BLaER1 (cell line): ENCODE results near the gene DOCK8.
"Not testable (repeated sequence)": the region's sequence is repeated elsewhere in the genome, so short reads cannot be mapped to it uniquely, and the experiment has no call there.

Experiments used
- H3K27ac ChIP-seq: shearing (Covaris generic); formaldehyde crosslinking; 2 replicates; pipeline ENCODE4 v1.8.1; 2022
- H3K27me3 ChIP-seq: shearing (Covaris generic); formaldehyde crosslinking; 2 replicates; pipeline ENCODE4 v1.8.1; 2022
- H3K36me3 ChIP-seq: shearing (Covaris generic); formaldehyde crosslinking; 2 replicates; pipeline ENCODE4 v1.8.1; 2022
- H3K4me1 ChIP-seq: shearing (Covaris generic); formaldehyde crosslinking; 2 replicates; pipeline ENCODE4 v1.8.1; 2022
- H3K4me2 ChIP-seq: shearing (Covaris generic); formaldehyde crosslinking; 2 replicates; pipeline ENCODE4 v1.8.1; 2022
- H3K4me3 ChIP-seq: shearing (Covaris generic); formaldehyde crosslinking; 2 replicates; pipeline ENCODE4 v1.8.1; 2022
- H3K9ac ChIP-seq: shearing (Covaris generic); formaldehyde crosslinking; 2 replicates; pipeline ENCODE4 v1.8.1; 2022
- H3K9me3 ChIP-seq: shearing (Covaris generic); formaldehyde crosslinking; 2 replicates; pipeline ENCODE4 v1.8.1; 2022
- H4K20me1 ChIP-seq: shearing (Covaris generic); formaldehyde crosslinking; 2 replicates; pipeline ENCODE4 v1.8.1; 2022
- Cebpa-rat ChIP-seq: shearing (Covaris generic); IDR thresholded peaks from 2 replicates; pipeline ENCODE4 v1.8.1; 2022

DOCK8 gene

DNA sequence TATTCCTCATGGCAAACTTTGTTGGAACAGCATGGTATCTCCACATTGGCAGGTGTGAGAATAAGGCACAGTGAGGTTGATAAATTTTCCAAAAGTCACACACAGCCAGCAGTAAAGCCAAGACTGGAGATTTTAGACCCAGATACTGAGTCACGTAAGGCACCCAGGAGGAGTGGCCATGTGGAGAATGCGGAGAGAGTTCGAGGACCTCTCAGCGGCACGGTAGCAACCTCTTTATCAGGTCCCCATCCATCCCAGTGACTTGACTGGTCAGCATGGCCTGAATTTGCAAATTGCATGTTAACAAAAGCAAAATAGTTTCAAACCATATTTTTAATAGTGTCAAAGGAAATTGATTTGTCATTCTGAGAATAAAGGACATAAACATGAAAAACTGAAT is 183.4 kb downstream of the DOCK8 start:
- Histone ChIP-seq H3K27me3 (no peaks in the 10 kb centered on the region), H3K9ac (no peak overlapping the region), H3K36me3 (peaks cover 19% of the 10 kb centered on the region), H3K4me2 (no peak overlapping the region), H3K9me3 (no peaks in the 10 kb centered on the region), H3K4me1 (no peaks in the 10 kb centered on the region), H4K20me1 (no peaks in the 10 kb centered on the region), H3K4me3 (no peak overlapping the region), H3K27ac (no peak overlapping the region)
- TF ChIP-seq Cebpa-rat = no peak

DNA sequence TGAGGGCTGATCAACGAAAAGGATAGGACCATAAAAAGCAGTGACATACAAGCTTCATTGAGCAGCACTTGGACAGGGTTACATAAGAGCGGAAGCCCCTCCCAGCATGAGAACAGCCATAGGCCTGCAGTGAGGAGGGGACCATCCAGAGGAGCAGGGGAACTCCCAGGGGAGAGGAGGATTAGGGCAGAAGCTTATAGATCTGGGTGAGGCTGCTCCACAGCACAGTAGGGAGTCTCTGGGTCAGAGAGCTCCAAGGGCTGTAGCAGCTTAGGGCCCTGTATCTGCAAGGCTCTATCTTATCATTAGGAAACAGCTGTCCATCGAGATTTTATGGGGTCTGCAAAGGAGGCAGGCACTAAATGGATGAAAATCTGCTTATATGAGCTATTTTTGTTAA is 186.6 kb downstream of the DOCK8 start:
- H3K4me3 ChIP-seq = no peak overlapping the region
- peaks cover 29% of the 10 kb centered on the region for H3K36me3 ChIP-seq
- no peak overlapping the region for H3K9ac ChIP-seq
- TF ChIP-seq Cebpa-rat = no peak
- no peaks in the 10 kb centered on the region for H4K20me1 ChIP-seq
- H3K27me3 ChIP-seq = no peaks in the 10 kb centered on the region
- no peak overlapping the region for H3K27ac ChIP-seq
- no peaks in the 10 kb centered on the region for H3K4me1 ChIP-seq
- no peaks in the 10 kb centered on the region for H3K9me3 ChIP-seq
- no peak overlapping the region for H3K4me2 ChIP-seq

DNA sequence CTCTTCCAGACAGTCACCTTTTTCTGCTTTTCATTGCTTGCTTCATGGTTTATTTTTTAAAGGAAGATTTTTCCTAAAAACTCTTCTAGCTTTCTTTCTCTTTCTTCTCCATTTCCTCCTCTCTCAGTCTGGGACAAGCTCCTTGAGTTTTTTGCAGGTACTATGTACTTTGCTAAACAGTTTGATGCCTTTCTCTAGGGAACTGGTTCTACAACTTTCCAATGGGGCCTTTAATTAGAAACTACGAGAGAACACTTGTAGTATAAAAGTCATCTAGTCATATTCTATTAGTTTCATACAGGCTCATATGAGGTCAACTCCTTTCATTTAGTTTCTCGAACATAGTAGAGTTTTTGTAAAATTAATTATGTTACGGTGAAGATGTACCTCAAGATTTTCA is 189.6 kb downstream of the DOCK8 start:
- Histone ChIP-seq H3K36me3 (peaks cover 45% of the 10 kb centered on the region), H3K4me2 (no peak overlapping the region), H3K27me3 (no peaks in the 10 kb centered on the region), H3K27ac (no peak overlapping the region), H3K4me3 (no peak overlapping the region), H3K4me1 (no peaks in the 10 kb centered on the region; the same call in 1 of the 2 replicates), H4K20me1 (no peaks in the 10 kb centered on the region), H3K9me3 (no peaks in the 10 kb centered on the region), H3K9ac (no peak overlapping the region)
- no peak for TF ChIP-seq Cebpa-rat

DNA sequence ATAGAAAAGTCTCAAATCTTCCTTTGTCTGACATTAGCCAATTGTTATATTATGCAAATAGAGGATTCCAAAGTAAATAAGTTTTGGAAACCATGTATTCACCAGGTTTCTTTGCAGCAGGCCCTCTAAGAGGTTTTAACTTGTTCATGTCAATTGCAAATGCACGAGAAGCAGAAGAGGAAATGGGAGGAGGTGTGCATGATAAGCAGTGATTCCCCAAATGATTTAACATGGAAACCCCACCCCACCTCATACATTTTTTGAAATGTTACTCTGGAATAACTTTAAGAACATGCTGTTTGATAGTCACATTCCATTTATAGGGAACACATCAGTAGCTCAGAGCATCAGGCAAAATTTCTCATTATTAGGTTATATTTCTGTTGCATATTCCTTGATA is 190.7 kb downstream of the DOCK8 start:
- H3K4me1 ChIP-seq = no peaks in the 10 kb centered on the region; the same call in 1 of the 2 replicates
- H3K9me3 ChIP-seq = no peaks in the 10 kb centered on the region
- no peak overlapping the region for H3K9ac ChIP-seq
- H4K20me1 ChIP-seq = no peaks in the 10 kb centered on the region
- H3K4me2 ChIP-seq = no peak overlapping the region
- H3K27ac ChIP-seq = no peak overlapping the region
- peaks cover 45% of the 10 kb centered on the region for H3K36me3 ChIP-seq
- no peak overlapping the region for H3K4me3 ChIP-seq
- no peak for TF ChIP-seq Cebpa-rat
- no peaks in the 10 kb centered on the region for H3K27me3 ChIP-seq

DNA sequence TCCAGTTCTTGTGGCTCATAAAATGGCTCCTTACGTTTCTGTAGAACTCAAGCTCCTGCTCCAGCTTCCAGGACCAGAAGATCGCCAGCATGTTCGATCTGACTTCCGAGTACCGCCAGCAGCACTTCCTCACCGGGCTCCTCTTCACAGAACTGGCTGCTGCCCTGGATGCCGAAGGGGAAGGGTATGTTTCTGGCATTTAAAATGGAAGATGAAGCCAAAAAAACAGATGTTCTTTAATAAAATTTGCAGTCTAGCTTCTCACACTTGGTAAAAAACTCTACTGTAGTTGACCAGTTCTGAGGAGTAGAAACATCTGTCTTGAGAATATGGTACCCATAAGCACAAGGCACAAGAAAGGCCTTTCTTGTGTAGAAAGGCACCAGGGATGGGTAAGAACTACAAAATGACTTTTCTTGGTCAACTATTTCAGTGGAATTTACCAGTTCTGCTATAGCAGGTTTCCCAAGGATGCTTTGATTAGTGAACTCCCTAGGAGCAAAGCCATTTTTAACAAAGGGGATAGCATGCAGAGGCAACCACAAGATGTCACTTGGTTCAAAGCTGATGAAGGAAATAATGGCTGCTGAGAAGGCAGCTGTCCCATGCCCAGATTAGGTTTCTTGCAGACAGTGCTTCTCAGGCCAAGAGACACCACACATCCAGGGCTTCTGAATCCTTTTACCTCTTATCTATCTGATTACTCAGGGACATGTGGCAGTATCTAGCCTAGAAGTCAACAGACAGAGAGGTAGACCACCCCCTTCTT is 192.4 kb downstream of the DOCK8 start:
- Histone ChIP-seq H3K36me3 (peaks cover 34% of the 10 kb centered on the region; the same call in 1 of the 2 replicates), H3K9ac (no peak overlapping the region), H3K4me2 (no peak overlapping the region)

DNA sequence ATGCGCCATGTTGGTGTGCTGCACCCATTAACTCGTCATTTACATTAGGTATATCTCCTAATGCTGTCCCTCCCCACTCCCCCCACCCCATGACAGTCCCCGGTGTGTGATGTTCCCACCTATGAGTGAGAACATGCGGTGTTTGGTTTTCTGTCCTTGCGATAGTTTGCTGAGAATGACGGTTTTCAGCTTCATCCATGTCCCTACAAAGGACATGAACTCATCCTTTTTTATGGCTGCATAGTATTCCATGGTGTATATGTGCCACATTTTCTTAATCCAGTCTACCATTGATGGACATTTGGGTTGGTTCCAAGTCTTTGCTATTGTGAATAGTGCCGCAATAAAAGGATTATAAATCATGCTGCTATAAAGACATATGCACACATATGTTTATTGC is 195.0 kb downstream of the DOCK8 start:
- H3K36me3 ChIP-seq = peaks cover 22% of the 10 kb centered on the region; the same call in 1 of the 2 replicates
- H3K9ac ChIP-seq, H3K4me3 ChIP-seq, H3K9me3 ChIP-seq, H3K27ac ChIP-seq, H3K27me3 ChIP-seq, H4K20me1 ChIP-seq, H3K4me1 ChIP-seq, H3K4me2 ChIP-seq: not testable (repeated sequence)

More for the DNA sequence above, 192.4 kb downstream of the DOCK8 start:
- H3K27me3 ChIP-seq = no peaks in the 10 kb centered on the region
- no peaks in the 10 kb centered on the region; the same call in 1 of the 2 replicates for H3K4me1 ChIP-seq
- no peaks in the 10 kb centered on the region for H4K20me1 ChIP-seq
- H3K9me3 ChIP-seq = no peaks in the 10 kb centered on the region
- no peak for TF ChIP-seq Cebpa-rat
- no peak overlapping the region for H3K4me3 ChIP-seq
- H3K27ac ChIP-seq = no peak overlapping the region

DNA sequence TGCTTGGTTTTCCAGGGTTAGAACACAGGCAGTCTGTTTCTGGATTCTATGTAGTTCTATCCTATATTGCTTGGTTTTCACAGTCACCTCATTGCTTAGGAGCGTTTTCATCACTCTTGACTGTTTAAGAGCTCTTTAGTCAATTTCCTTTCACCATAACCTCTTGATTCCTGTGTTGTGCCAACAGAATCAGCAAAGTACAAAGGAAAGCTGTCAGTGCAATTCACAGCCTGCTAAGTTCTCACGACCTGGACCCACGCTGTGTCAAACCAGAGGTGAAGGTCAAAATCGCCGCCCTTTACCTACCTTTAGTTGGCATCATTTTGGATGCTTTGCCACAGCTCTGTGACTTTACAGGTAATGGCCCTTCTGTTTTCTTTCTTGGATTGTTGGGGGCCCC is 199.9 kb downstream of the DOCK8 start:
- H3K27ac ChIP-seq = no peak overlapping the region
- no peaks in the 10 kb centered on the region for H3K9me3 ChIP-seq
- no peak overlapping the region for H3K9ac ChIP-seq
- H4K20me1 ChIP-seq = no peaks in the 10 kb centered on the region
- H3K4me2 ChIP-seq = no peak overlapping the region
- no peaks in the 10 kb centered on the region for H3K4me1 ChIP-seq
- no peaks in the 10 kb centered on the region for H3K36me3 ChIP-seq
- no peaks in the 10 kb centered on the region for H3K27me3 ChIP-seq
- H3K4me3 ChIP-seq = no peak overlapping the region
- no peak for TF ChIP-seq Cebpa-rat

DNA sequence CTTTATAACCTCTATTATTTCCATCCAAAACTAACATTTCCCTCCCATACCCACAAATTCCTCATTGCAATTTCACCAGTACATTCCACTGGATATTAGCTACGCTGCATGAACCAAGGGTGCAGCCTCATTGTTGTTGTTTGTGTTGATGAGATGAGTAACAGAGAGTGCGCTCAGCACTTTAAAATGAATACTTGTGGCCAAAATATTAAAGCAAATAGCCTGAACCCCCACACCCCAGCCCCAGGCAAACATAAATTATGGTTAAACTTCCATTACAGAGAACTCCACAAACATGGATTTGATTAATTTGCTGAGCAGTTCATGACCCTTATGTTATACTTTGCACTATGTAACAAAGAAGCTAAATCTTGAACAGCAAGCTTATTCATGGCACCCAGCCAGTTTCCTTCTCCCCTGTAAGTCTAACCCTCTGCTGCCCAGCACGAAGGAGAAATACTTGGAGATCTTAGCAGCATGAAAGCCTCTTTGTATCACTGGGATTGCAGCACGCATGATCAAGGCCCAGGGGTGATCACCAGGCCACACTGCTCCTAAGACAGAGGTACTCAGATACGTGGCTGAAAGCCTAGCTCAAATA is 205.0 kb downstream of the DOCK8 start:
- H3K4me1 ChIP-seq = no peaks in the 10 kb centered on the region
- no peak overlapping the region for H3K4me2 ChIP-seq
- H3K27ac ChIP-seq = no peak overlapping the region

DNA sequence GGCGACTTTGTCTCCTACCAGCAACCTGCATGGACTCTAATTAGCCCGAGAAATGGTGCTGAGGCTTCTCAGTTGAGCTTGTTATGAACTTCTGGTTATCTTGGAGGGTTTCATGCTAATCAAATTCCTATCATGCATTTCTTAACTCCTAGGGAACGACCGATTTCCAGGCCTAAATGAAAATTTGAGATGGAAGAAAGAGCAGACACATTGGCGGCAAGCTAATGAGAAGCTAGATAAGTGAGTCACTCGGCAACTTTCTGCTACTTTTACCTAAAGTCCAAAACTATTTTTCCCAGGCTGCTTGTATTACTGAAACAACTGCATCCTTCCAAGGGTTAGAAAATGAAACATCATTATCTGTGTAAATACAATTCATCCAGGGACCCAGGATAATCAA is 207.2 kb downstream of the DOCK8 start:
- peaks cover 27% of the 10 kb centered on the region; the same call in 1 of the 2 replicates for H3K36me3 ChIP-seq
- H3K4me1 ChIP-seq = no peaks in the 10 kb centered on the region
- H3K9ac ChIP-seq = no peak overlapping the region
- TF ChIP-seq Cebpa-rat = no peak
- H3K27me3 ChIP-seq = no peaks in the 10 kb centered on the region
- H3K4me3 ChIP-seq = no peak overlapping the region
- H4K20me1 ChIP-seq = no peaks in the 10 kb centered on the region
- no peak overlapping the region for H3K4me2 ChIP-seq
- no peaks in the 10 kb centered on the region for H3K9me3 ChIP-seq
- H3K27ac ChIP-seq = no peak overlapping the region

More for the DNA sequence above, 205.0 kb downstream of the DOCK8 start:
- Histone ChIP-seq H3K9ac (no peak overlapping the region), H3K9me3 (no peaks in the 10 kb centered on the region), H3K36me3 (peaks cover 20% of the 10 kb centered on the region; the same call in 1 of the 2 replicates), H4K20me1 (no peaks in the 10 kb centered on the region), H3K27me3 (no peaks in the 10 kb centered on the region), H3K4me3 (no peak overlapping the region)
- no peak for TF ChIP-seq Cebpa-rat

DNA sequence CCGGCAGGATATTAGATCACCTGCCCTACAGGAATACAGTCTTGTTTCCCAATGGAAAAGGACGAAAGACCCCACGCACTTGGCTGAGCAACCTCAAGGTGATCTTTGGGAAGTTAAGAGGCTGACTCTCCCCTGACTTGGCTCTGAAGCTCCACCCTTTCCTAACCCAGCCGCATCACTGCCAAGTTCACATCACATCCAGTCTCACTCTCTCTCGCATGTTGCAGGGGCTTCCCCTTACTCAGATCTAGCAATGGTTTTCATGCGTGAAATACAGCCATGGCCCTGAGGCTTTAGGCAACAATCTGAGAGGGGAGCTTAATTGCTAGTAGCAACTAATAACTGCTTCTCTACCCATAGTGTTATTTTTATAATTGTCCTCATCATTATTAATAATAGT is 211.6 kb downstream of the DOCK8 start:
- no peaks in the 10 kb centered on the region for H3K27me3 ChIP-seq
- H3K4me1 ChIP-seq = no peaks in the 10 kb centered on the region
- H4K20me1 ChIP-seq = no peaks in the 10 kb centered on the region
- no peak overlapping the region for H3K4me3 ChIP-seq
- no peak for TF ChIP-seq Cebpa-rat
- H3K27ac ChIP-seq = no peak overlapping the region
- no peaks in the 10 kb centered on the region for H3K9me3 ChIP-seq
- no peak overlapping the region for H3K9ac ChIP-seq
- H3K36me3 ChIP-seq = peaks cover 27% of the 10 kb centered on the region; the same call in 1 of the 2 replicates
- no peak overlapping the region for H3K4me2 ChIP-seq
